ENCODE results near the gene DAPK2.

DAPK2 gene

GRCh38 chr15:63864186-63864585, 182.1 kb downstream of the DAPK2 start:
- in situ Hi-C loops (cut with MboI; ENCODE audit: low pct_unique_long_range_greater_than_20kb, low sequenced_read_pairs): no loop called here
- DNase-seq: no peak

GRCh38 chr15:63861946-63862517, 184.3 kb downstream of the DAPK2 start:
- in situ Hi-C loops (cut with MboI; ENCODE audit: low pct_unique_long_range_greater_than_20kb, low sequenced_read_pairs): no loop called here
- DNase-seq: no peak

DNA sequence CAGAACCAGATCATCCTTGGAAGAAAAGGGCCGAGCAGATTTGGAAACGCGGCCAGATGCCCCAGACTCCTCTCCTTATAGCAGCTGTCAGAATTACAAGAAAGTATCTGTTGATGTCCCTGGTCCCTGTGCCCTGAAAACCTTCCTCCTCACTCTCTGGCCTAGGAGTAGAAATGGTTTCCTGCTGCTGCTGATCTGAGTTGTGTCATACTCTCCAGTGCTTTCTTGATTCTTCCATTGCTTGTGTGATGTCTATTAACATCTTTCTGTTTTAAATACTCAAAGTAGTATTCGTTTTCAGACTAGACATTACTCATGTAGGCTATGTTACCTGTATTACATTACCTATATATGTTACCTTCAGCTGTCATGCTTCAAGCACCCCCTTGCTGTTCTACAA, 185.7 kb downstream of the DAPK2 start:
- in situ Hi-C loops (cut with MboI; ENCODE audit: low pct_unique_long_range_greater_than_20kb, low sequenced_read_pairs): no loop called here

GRCh38 chr15:63860155-63860554, 186.1 kb downstream of the DAPK2 start:
- DNase-seq: no peak
- in situ Hi-C loops (cut with MboI; ENCODE audit: low pct_unique_long_range_greater_than_20kb, low sequenced_read_pairs): no loop called here

More for the DNA sequence above, 185.7 kb downstream of the DAPK2 start:
- no peak for DNase-seq

- DNase-seq: no peak
- in situ Hi-C loops (cut with MboI; ENCODE audit: low pct_unique_long_range_greater_than_20kb, low sequenced_read_pairs): no loop called here
Measured at GRCh38 chr15:63858881-63859280, 187.4 kb downstream of the DAPK2 start.

- DNase-seq: no peak
- in situ Hi-C loops (cut with MboI; ENCODE audit: low pct_unique_long_range_greater_than_20kb, low sequenced_read_pairs): no loop called here
Measured at GRCh38 chr15:63858448-63858847, 187.8 kb downstream of the DAPK2 start.

GRCh38 chr15:63857461-63857856, 188.8 kb downstream of the DAPK2 start:
- in situ Hi-C loops (cut with MboI; ENCODE audit: low pct_unique_long_range_greater_than_20kb, low sequenced_read_pairs): no loop called here
- no peak for DNase-seq
